Stimulated activated CD4-positive, alpha-beta T cell treated with anti-CD3 and anti-CD28 coated beads, Interleukin-12 subunit alpha, Interleukin-12 subunit beta, amount 100 ng/mL, for 4 hours (primary cell): ENCODE results near the gene BRD4.

Experiments used
- DNase-seq: peaks from one replicate; pipeline ENCODE4 v3.0.0-alpha.2; 2020

BRD4 gene

DNA sequence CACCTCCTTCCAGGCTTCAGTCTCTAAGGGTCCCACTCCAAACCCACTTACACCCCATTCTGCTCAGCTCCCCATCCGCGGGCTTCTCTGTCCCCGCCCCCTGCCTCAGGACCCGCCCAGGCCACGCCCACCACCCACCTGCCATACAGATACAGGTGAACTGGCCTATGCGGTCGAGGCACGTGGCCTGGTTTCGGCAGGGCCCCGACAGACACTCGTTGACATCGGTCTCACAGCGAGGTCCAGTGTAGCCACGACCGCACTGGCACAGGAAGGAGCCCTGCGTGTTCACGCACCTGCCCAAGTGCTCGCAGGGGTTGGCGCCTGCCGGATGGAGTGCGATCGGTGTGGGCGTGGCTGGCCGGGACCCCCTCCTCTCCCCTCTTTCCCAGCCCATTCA lies 143.5 kb downstream of the BRD4 start:
- no peak for DNase-seq

DNA sequence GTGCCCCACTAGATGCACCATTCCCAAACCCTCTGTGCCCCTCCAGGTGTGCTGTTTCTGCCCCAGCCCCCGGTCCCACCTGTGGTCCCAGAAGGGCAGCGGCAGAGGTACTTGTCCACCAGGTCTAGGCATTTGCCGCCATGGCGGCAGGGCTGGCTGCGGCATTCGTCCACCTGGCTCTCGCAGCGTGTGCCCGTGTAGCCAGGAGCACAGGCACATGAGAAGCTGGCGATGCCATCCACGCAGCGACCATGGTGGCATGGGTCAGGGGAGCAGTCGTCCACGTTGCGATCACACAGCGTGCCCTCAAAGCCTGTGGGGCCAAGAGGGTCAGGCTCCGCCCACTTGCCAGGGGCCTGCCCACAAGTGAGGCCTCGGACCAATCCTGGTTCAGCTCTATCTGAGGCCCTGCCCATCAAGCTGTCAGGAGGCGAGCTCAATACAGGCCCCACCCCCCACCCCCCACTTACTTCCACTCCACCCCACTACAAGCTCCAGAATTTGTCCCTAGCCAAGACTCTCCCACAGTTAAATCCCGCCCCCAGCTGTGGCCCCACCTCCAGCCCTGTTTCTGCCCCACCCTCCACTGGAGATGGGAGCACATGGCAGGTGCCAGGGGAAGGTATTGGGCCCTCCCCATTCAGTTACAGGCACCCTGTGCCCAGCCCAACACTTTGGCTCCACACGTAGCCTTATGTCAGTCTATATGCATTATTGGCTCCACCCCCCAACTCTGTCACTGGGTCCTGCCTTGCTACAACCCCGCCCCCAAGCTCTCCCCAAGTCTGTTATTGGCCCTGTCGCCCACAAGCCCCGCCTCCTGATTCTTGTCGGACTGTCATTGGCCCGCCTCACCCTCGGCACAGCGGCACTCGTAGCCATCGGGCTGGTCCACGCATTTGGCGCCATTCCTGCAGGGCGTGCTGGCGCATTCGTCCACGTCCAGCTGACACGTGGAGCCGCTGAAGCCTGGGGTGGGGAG lies 145.0 kb downstream of the BRD4 start:
- no peak for DNase-seq
